ENCODE measurements around the gene B4GALT7. TPM values are rescaled to one million over a fixed set of nuclear protein-coding genes. Genes with fewer than 3 reads are reported as not detected.

Gene B4GALT7
- total RNA-seq, 1 experiment from 2014 or later = 26.3 TPM

GRCh38 chr5:177605078-177605477 is 5.1 kb downstream of the B4GALT7 start:
- Histone ChIP-seq H3K9me3 (ENCODE audit: control insufficient read depth, low read depth, low read length) (no peaks in the 10 kb centered on the region), H3K79me1 (ENCODE audit: insufficient read depth, low read depth, low read length, poor library complexity, severe bottlenecking) (no peaks in the 10 kb centered on the region), H2AFZ (ENCODE audit: low read length) (no peak overlapping the region), H3K79me2 (ENCODE audit: insufficient read depth, low read length) (no peaks in the 10 kb centered on the region), H3K4ac (ENCODE audit: low read depth, low read length) (no peak overlapping the region), H3K27me3 (ENCODE audit: insufficient read depth, low read length) (no peaks in the 10 kb centered on the region), H3K23ac (ENCODE audit: insufficient read length, low read depth, low read length) (no peak overlapping the region), H2BK20ac (ENCODE audit: low read depth, low read length, poor library complexity, severe bottlenecking) (no peak overlapping the region), H2AK5ac (ENCODE audit: insufficient read length, low read length) (no peak overlapping the region), H3K18ac (ENCODE audit: insufficient read length, low read depth, low read length) (no peak overlapping the region), H3K14ac (ENCODE audit: insufficient read depth, low read length) (no peak overlapping the region), H4K8ac (replicated peaks; ENCODE audit: insufficient read length, low read depth, low read length) (no peak overlapping the region), H3K4me2 (ENCODE audit: insufficient read depth, insufficient read length, low read length) (no peak overlapping the region), H2BK15ac (ENCODE audit: low read depth, low read length) (no peak overlapping the region), H3T11ph (ENCODE audit: low read length) (no peak overlapping the region), H3K4me1 (ENCODE audit: insufficient read depth, low read length) (peaks cover 3% of the 10 kb centered on the region; the same call in 1 of the 2 replicates), H3K9ac (ENCODE audit: extremely low read depth, insufficient read length, low read length) (no peak overlapping the region), H4K20me1 (ENCODE audit: control insufficient read depth, insufficient read depth, insufficient read length) (no peaks in the 10 kb centered on the region), H4K5ac (ENCODE audit: insufficient read length, low read depth, low read length) (no peak overlapping the region), H4K91ac (ENCODE audit: insufficient read length, low read depth, low read length) (no peak overlapping the region), H2BK12ac (ENCODE audit: insufficient read length, low read depth, low read length) (no peak overlapping the region), H2BK120ac (ENCODE audit: low read depth, low read length, poor library complexity, severe bottlenecking) (no peak overlapping the region), H2BK5ac (ENCODE audit: insufficient read length, low read length) (no peak overlapping the region), H3K56ac (ENCODE audit: insufficient read length, low read depth, low read length) (no peak overlapping the region), H3K23me2 (ENCODE audit: insufficient read length, low read depth, low read length, poor library complexity, severe bottlenecking) (peaks cover 6% of the 10 kb centered on the region), H3K27ac (ENCODE audit: insufficient read length, low read depth, low read length) (no peak overlapping the region)
- Mint-ChIP-seq H3K4me1 (peaks cover 17 to 31% of the 10 kb centered on the region in 2 experiments), H3K9me3 (no peaks in the 10 kb centered on the region), H3K27ac (no peak overlapping the region), H3K4me3 (no peak overlapping the region; a peak in 1 of 5 replicates), H3K27me3 (ENCODE audit: low read depth) (0 out of 2 replicates have a peak, but pooled peaks cover 1% of the 10 kb centered on the region), H3K36me3 (ENCODE audit: insufficient read depth in 1 of 3, low read depth in 3 of 3) (peaks cover 2 to 20% (median 15%) of the 10 kb centered on the region in 3 experiments; a peak in 6 of 7 replicates)
- no peak for DNase-seq
- no CpG with 5 or more reads among the region's 5 CpGs for WGBS (ENCODE audit: extremely low coverage, insufficient read length, low lambda C conversion rate)
- no peak for TF ChIP-seq CTCF (conservative IDR thresholded peaks at IDR 0.05)
